H9 (cell line): Measurements from ENCODE around the gene ARHGAP15. TPM values are rescaled to one million over a fixed set of nuclear protein-coding genes. Genes with fewer than 3 reads are reported as not detected.

ENCODE experiments used
- DNase-seq: peaks from one replicate; pipeline ENCODE4 v3.0.0-alpha.2; 2017
- H2AFZ ChIP-seq: one replicate; pipeline ENCODE4 v1.6.1; 2013; ENCODE audit warnings: mild to moderate bottlenecking, low read length, control low read depth, moderate library complexity
- H2AK5ac ChIP-seq: 2 replicates; pipeline ENCODE4 v1.6.1; 2013; ENCODE audit warnings: low read length, control low read depth, mixed read lengths; ENCODE audit not compliant: insufficient read length
- H2BK120ac ChIP-seq: one replicate; pipeline ENCODE4 v1.6.1; 2013; ENCODE audit warnings: low read depth, mild to moderate bottlenecking, low read length, control low read depth, inconsistent platforms; ENCODE audit not compliant: poor library complexity, severe bottlenecking
- H2BK12ac ChIP-seq: 2 replicates; pipeline ENCODE4 v1.6.1; 2013; ENCODE audit warnings: low read length, control low read depth, mixed read lengths, low read depth; ENCODE audit not compliant: insufficient read length
- H2BK15ac ChIP-seq: 2 replicates; pipeline ENCODE4 v1.6.1; 2013; ENCODE audit warnings: low read depth, low read length, control low read depth
- H2BK20ac ChIP-seq: one replicate; pipeline ENCODE4 v1.6.1; 2013; ENCODE audit warnings: low read depth, mild to moderate bottlenecking, low read length, control low read depth, inconsistent platforms; ENCODE audit not compliant: poor library complexity, severe bottlenecking
- H2BK5ac ChIP-seq: 2 replicates; pipeline ENCODE4 v1.6.1; 2013; ENCODE audit warnings: low read length, control low read depth, mixed read lengths; ENCODE audit not compliant: insufficient read length
- H3K14ac ChIP-seq: 2 replicates; pipeline ENCODE4 v1.6.1; 2013; ENCODE audit warnings: low read length, control low read depth; ENCODE audit not compliant: insufficient read depth
- H3K18ac ChIP-seq: 2 replicates; pipeline ENCODE4 v1.6.1; 2013; ENCODE audit warnings: low read depth, mild to moderate bottlenecking, mixed read lengths, low read length, control low read depth; ENCODE audit not compliant: insufficient read length
- H3K23ac ChIP-seq: 2 replicates; pipeline ENCODE4 v1.6.1; 2013; ENCODE audit warnings: low read length, control low read depth, mixed read lengths, low read depth; ENCODE audit not compliant: insufficient read length
- H3K23me2 ChIP-seq: 2 replicates; pipeline ENCODE4 v1.6.1; 2013; ENCODE audit warnings: low read depth, mild to moderate bottlenecking, mixed read lengths, low read length, control low read depth; ENCODE audit not compliant: insufficient read length, poor library complexity, severe bottlenecking
- H3K27ac ChIP-seq: 2 replicates; pipeline ENCODE4 v1.5.1; 2013; ENCODE audit warnings: low read length, control low read depth, mixed read lengths, low read depth; ENCODE audit not compliant: insufficient read length
- H3K27me3 ChIP-seq: 2 replicates; pipeline ENCODE4 v1.6.1; 2013; ENCODE audit warnings: low read length, control low read depth, inconsistent platforms; ENCODE audit not compliant: insufficient read depth
- H3K4ac ChIP-seq: 2 replicates; pipeline ENCODE4 v1.6.1; 2013; ENCODE audit warnings: low read depth, mild to moderate bottlenecking, control low read depth, inconsistent platforms, low read length, moderate library complexity
- H3K4me1 ChIP-seq: 2 replicates; pipeline ENCODE4 v1.6.1; 2013; ENCODE audit warnings: low read length, control low read depth, inconsistent platforms; ENCODE audit not compliant: insufficient read depth
- H3K4me2 ChIP-seq: 2 replicates; pipeline ENCODE4 v1.6.1; 2013; ENCODE audit warnings: low read length, control low read depth, mixed read lengths; ENCODE audit not compliant: insufficient read length, insufficient read depth
- H3K56ac ChIP-seq: 2 replicates; pipeline ENCODE4 v1.6.1; 2013; ENCODE audit warnings: low read depth, mild to moderate bottlenecking, mixed read lengths, low read length, control low read depth; ENCODE audit not compliant: insufficient read length
- H3K79me1 ChIP-seq: 2 replicates; pipeline ENCODE4 v1.6.1; 2013; ENCODE audit warnings: low read depth, mild to moderate bottlenecking, moderate library complexity, low read length, control low read depth, inconsistent platforms; ENCODE audit not compliant: insufficient read depth, poor library complexity, severe bottlenecking
- H3K79me2 ChIP-seq: 2 replicates; pipeline ENCODE4 v1.6.1; 2013; ENCODE audit warnings: low read length, control low read depth, inconsistent platforms; ENCODE audit not compliant: insufficient read depth
- H3K9ac ChIP-seq: 2 replicates; pipeline ENCODE4 v1.6.1; 2013; ENCODE audit warnings: low read length, control low read depth, mixed read lengths; ENCODE audit not compliant: insufficient read length; ENCODE audit errors: extremely low read depth
- H3K9me3 ChIP-seq: one replicate; pipeline ENCODE4 v1.6.1; 2013; ENCODE audit warnings: low read depth, low read length, inconsistent platforms; ENCODE audit not compliant: control insufficient read depth
- H3T11ph ChIP-seq: one replicate; pipeline ENCODE4 v1.6.1; 2013; ENCODE audit warnings: mild to moderate bottlenecking, low read length, control low read depth, inconsistent platforms
- H4K20me1 ChIP-seq: one replicate; pipeline ENCODE4 v1.6.1; 2013; ENCODE audit not compliant: control insufficient read depth, insufficient read length, insufficient read depth
- H4K5ac ChIP-seq: 2 replicates; pipeline ENCODE4 v1.6.1; 2013; ENCODE audit warnings: low read depth, mild to moderate bottlenecking, mixed read lengths, low read length, control low read depth; ENCODE audit not compliant: insufficient read length
- H4K8ac ChIP-seq: replicated peaks from 2 replicates; pipeline ENCODE4 v1.6.1; 2013; ENCODE audit warnings: low read length, control low read depth, mixed read lengths, low read depth; ENCODE audit not compliant: insufficient read length
- H4K91ac ChIP-seq: 2 replicates; pipeline ENCODE4 v1.6.1; 2013; ENCODE audit warnings: low read depth, mild to moderate bottlenecking, moderate library complexity, mixed read lengths, low read length, control low read depth; ENCODE audit not compliant: insufficient read length
- H3K27ac Mint-ChIP-seq, 3 experiments: 2 replicates in 2 of 3; 3 replicates in 1 of 3; pipeline ENCODE4 v1.8.0; 2020 to 2021; ENCODE audit warnings: mixed read lengths in 3 of 3, mild to moderate bottlenecking in 1 of 3, moderate library complexity in 1 of 3
- H3K27me3 Mint-ChIP-seq: 2 replicates; pipeline ENCODE4 v1.8.0; 2021; ENCODE audit warnings: low read depth, mild to moderate bottlenecking, moderate library complexity, mixed read lengths
- H3K36me3 Mint-ChIP-seq, 3 experiments: 2 replicates in 2 of 3; 3 replicates in 1 of 3; pipeline ENCODE4 v1.8.0; 2020 to 2021; ENCODE audit warnings: low read depth in 3 of 3, mixed read lengths in 3 of 3; ENCODE audit not compliant: insufficient read depth in 1 of 3
- H3K4me1 Mint-ChIP-seq, 2 experiments: 2 replicates each; pipeline ENCODE4 v1.8.0; 2020; ENCODE audit warnings: mixed read lengths in 2 of 2
- H3K4me3 Mint-ChIP-seq, 2 experiments: 2 replicates in 1 of 2; 3 replicates in 1 of 2; pipeline ENCODE4 v1.8.0; 2020 to 2021; ENCODE audit warnings: mild to moderate bottlenecking in 2 of 2, mixed read lengths in 2 of 2, moderate library complexity in 1 of 2
- H3K9me3 Mint-ChIP-seq, 2 experiments: 2 replicates in 1 of 2; 3 replicates in 1 of 2; pipeline ENCODE4 v1.8.0; 2020; ENCODE audit warnings: mild to moderate bottlenecking in 2 of 2, mixed read lengths in 2 of 2, moderate library complexity in 1 of 2
- total RNA-seq: library from RNA; stranded (reverse); gene quantifications from 2 replicates; pipeline ENCODE4 v1.2.1, GENCODE V29; 2021
- TF ChIP-seq, protein P1 (sequence below): fragments of 200-600 bp; sonication (generic); conservative IDR thresholded peaks from 3 replicates; pipeline ENCODE4 v1.8.0; 2021; ENCODE audit warnings: antibody characterized with exemption, mild to moderate bottlenecking

The ARHGAP15 gene
- total RNA-seq, 1 experiment from 2014 or later: not detected

DNA sequence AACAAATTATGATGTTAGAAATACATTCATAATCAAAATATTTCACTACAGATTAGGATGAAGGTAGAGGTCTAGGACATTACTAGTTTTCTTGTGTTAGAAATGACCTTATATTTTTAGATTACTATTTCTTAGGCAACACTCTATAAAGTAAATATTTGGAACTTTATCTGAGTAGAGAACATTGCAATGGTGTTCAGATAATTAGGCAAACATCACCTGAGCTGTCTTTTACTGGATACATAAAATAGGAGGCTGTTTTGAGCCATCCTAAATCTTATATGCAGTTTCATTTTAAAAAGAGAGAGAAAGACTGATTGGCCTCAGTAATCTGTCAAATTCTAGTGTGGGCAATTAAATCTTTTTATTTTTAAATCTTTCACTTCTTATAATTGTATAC lies 304.6 kb downstream of the ARHGAP15 start:
- no peak overlapping the region for H2AK5ac ChIP-seq
- no peak overlapping the region for H3K4me3 Mint-ChIP-seq
- H2BK15ac ChIP-seq: no peak overlapping the region
- H3K4ac ChIP-seq: no peak overlapping the region
- H2AFZ ChIP-seq: no peak overlapping the region
- no peaks in the 10 kb centered on the region for H3K9me3 ChIP-seq
- H3K4me2 ChIP-seq: no peak overlapping the region
- H4K8ac ChIP-seq: no peak overlapping the region
- no peak overlapping the region for H3K14ac ChIP-seq
- H2BK12ac ChIP-seq: no peak overlapping the region
- H2BK5ac ChIP-seq: no peak overlapping the region
- H4K5ac ChIP-seq: no peak overlapping the region
- no peak overlapping the region for H3K18ac ChIP-seq
- H3K27me3 Mint-ChIP-seq: no peaks in the 10 kb centered on the region
- H3T11ph ChIP-seq: no peak overlapping the region
- no peak overlapping the region for H3K27ac ChIP-seq
- H3K9ac ChIP-seq: no peak overlapping the region
- no peak overlapping the region for H2BK20ac ChIP-seq
- TF ChIP-seq, protein P1, sequence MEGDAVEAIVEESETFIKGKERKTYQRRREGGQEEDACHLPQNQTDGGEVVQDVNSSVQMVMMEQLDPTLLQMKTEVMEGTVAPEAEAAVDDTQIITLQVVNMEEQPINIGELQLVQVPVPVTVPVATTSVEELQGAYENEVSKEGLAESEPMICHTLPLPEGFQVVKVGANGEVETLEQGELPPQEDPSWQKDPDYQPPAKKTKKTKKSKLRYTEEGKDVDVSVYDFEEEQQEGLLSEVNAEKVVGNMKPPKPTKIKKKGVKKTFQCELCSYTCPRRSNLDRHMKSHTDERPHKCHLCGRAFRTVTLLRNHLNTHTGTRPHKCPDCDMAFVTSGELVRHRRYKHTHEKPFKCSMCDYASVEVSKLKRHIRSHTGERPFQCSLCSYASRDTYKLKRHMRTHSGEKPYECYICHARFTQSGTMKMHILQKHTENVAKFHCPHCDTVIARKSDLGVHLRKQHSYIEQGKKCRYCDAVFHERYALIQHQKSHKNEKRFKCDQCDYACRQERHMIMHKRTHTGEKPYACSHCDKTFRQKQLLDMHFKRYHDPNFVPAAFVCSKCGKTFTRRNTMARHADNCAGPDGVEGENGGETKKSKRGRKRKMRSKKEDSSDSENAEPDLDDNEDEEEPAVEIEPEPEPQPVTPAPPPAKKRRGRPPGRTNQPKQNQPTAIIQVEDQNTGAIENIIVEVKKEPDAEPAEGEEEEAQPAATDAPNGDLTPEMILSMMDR: no peak
- DNase-seq: no peak
- no peak overlapping the region for H4K91ac ChIP-seq
- H3K79me2 ChIP-seq: no peaks in the 10 kb centered on the region
- H3K27ac Mint-ChIP-seq: no peak overlapping the region
- H3K56ac ChIP-seq: no peak overlapping the region
- H3K79me1 ChIP-seq: no peaks in the 10 kb centered on the region
- H4K20me1 ChIP-seq: no peaks in the 10 kb centered on the region
- H3K27me3 ChIP-seq: no peaks in the 10 kb centered on the region
- H3K9me3 Mint-ChIP-seq: no peaks in the 10 kb centered on the region
- no peaks in the 10 kb centered on the region for H3K4me1 Mint-ChIP-seq
- H3K23ac ChIP-seq: no peak overlapping the region
- H2BK120ac ChIP-seq: no peak overlapping the region
- H3K23me2 ChIP-seq: no peaks in the 10 kb centered on the region
- H3K36me3 Mint-ChIP-seq: no peaks in the 10 kb centered on the region
- no peaks in the 10 kb centered on the region for H3K4me1 ChIP-seq
